ENCODE data around the gene AREL1. TPM values are rescaled to one million over a fixed set of nuclear protein-coding genes. Genes with fewer than 3 reads are reported as not detected.

The AREL1 gene
- total and polyA plus RNA-seq, 2 donors (not counting 3 experiments of a cell fraction or from before 2014, with no cell fraction given), result 46.4 to 67.2 TPM

GRCh38 chr14:74739293-74740030 is 26.6 kb upstream of the AREL1 start:
- Histone ChIP-seq H3K27me3 (ENCODE audit: control insufficient read depth in 2 of 2, insufficient read depth in 2 of 2, low read length in 2 of 2) (no peaks in the 10 kb centered on the region), H2AFZ (ENCODE audit: low read depth, low read length) (no peak overlapping the region), H4K20me1 (replicated peaks; ENCODE audit: control insufficient read depth, extremely low read depth, insufficient read depth, low read length) (no peaks in the 10 kb centered on the region), H3K4me1 (ENCODE audit: control insufficient read depth, extremely low read depth, insufficient read depth, low read length) (no peaks in the 10 kb centered on the region), H3K79me2 (ENCODE audit: control insufficient read depth, insufficient read depth, low read length) (no peaks in the 10 kb centered on the region), H3K9me3 (replicated peaks; ENCODE audit: control insufficient read depth, insufficient read depth, low read length) (no peaks in the 10 kb centered on the region), H3K36me3 (ENCODE audit: control insufficient read depth in 2 of 2, extremely low read depth in 1 of 2, insufficient read depth in 2 of 2, low read length in 2 of 2) (peaks cover 2 to 4% of the 10 kb centered on the region in 2 experiments), H3K27ac (ENCODE audit: insufficient read depth, low read depth, low read length) (no peak overlapping the region), H3K4me2 (ENCODE audit: insufficient read depth, low read length) (no peak overlapping the region), H3K9me1 (replicated peaks; ENCODE audit: control insufficient read depth, extremely low read depth, insufficient read depth, low read length) (no peaks in the 10 kb centered on the region), H3K4me3 (replicated peaks in 1 of 3; ENCODE audit: insufficient read depth in 1 of 3, low read depth in 1 of 3, low read length in 3 of 3) (no peak overlapping the region), H3K9ac (replicated peaks; ENCODE audit: extremely low read depth, insufficient read depth, low read length) (no peak overlapping the region)
- intact Hi-C loops (cut with micrococcal nuclease) (loop anchor here (5.0 kb wide), 1 partner anchor 277 kb away; no protein-coding TSS in a partner anchor), dilution Hi-C loops (cut with MboI; ENCODE audit: extremely low pct_ligation_motif_present, low sequenced_read_pairs) (no loop called here)
- BruUV-seq (replicated peaks), result no TSS peak
- FAIRE-seq (no peak), DNase-seq (ENCODE audit: low read depth, low spot score) (no peak)
- CTCF ChIA-PET, result interaction anchor here (1.6 kb wide), 1 partner anchor 65 kb away, joined by 6 read pairs; no protein-coding TSS in a partner anchor
- peak; percentile 13 for TF ChIP-seq FOS (IDR thresholded peaks at IDR 0.05; ENCODE audit: borderline replicate concordance, insufficient read depth, low read length)
- no peak for TF ChIP-seq EZH2 (IDR thresholded peaks at IDR 0.05; ENCODE audit: borderline replicate concordance, low read depth, low read length, severe bottlenecking)
- POLR2A ChIA-PET, result no interaction called here

- FAIRE-seq (no peak), DNase-seq (ENCODE audit: low read depth, low spot score) (no peak)
- H3K4me1 ChIP-seq (ENCODE audit: control insufficient read depth, extremely low read depth, insufficient read depth, low read length), result no peaks in the 10 kb centered on the region
- H3K9ac ChIP-seq (replicated peaks; ENCODE audit: extremely low read depth, insufficient read depth, low read length), result no peak overlapping the region
- POLR2A ChIA-PET, result no interaction called here
- H3K27me3 ChIP-seq (ENCODE audit: control insufficient read depth in 2 of 2, insufficient read depth in 2 of 2, low read length in 2 of 2), result no peaks in the 10 kb centered on the region
- H4K20me1 ChIP-seq (replicated peaks; ENCODE audit: control insufficient read depth, extremely low read depth, insufficient read depth, low read length), result no peaks in the 10 kb centered on the region
- BruUV-seq (replicated peaks), result no TSS peak
- no peaks in the 10 kb centered on the region for H3K79me2 ChIP-seq (ENCODE audit: control insufficient read depth, insufficient read depth, low read length)
- TF ChIP-seq GATA2 (IDR thresholded peaks at IDR 0.05; ENCODE audit: insufficient read depth, insufficient read length, low read depth, low read length), result no peak
- no peak for TF ChIP-seq CTCF (IDR thresholded peaks at IDR 0.05; ENCODE audit: extremely low read depth in 1 of 2, insufficient read depth in 1 of 2, low read depth in 1 of 2, low read length in 2 of 2)
- TF ChIP-seq MYC (IDR thresholded peaks at IDR 0.05; ENCODE audit: low read depth, low read length), result no peak
- no peak for TF ChIP-seq JUN (IDR thresholded peaks at IDR 0.05; ENCODE audit: borderline replicate concordance, insufficient read depth, insufficient read length, low read depth)
- no peak for TF ChIP-seq POLR2A (IDR thresholded peaks at IDR 0.05; ENCODE audit: low read depth, low read length)
- no peak for TF ChIP-seq FOS (IDR thresholded peaks at IDR 0.05; ENCODE audit: borderline replicate concordance, insufficient read depth, low read length)
- TF ChIP-seq POLR2AphosphoS5 (IDR thresholded peaks at IDR 0.05; ENCODE audit: insufficient read depth, low read depth, low read length), result no peak
- TF ChIP-seq EZH2 (IDR thresholded peaks at IDR 0.05; ENCODE audit: borderline replicate concordance, low read depth, low read length, severe bottlenecking), result no peak
- no peak overlapping the region for H3K27ac ChIP-seq (ENCODE audit: insufficient read depth, low read depth, low read length)
- no peak overlapping the region for H2AFZ ChIP-seq (ENCODE audit: low read depth, low read length)
- H3K4me2 ChIP-seq (ENCODE audit: insufficient read depth, low read length), result no peak overlapping the region
- intact Hi-C loops (cut with micrococcal nuclease) (no loop called here), dilution Hi-C loops (cut with MboI; ENCODE audit: extremely low pct_ligation_motif_present, low sequenced_read_pairs) (no loop called here)
- H3K4me3 ChIP-seq (replicated peaks in 1 of 3; ENCODE audit: insufficient read depth in 1 of 3, low read depth in 1 of 3, low read length in 3 of 3), result no peak overlapping the region
- peaks cover 6 to 12% of the 10 kb centered on the region in 2 experiments for H3K36me3 ChIP-seq (ENCODE audit: control insufficient read depth in 2 of 2, extremely low read depth in 1 of 2, insufficient read depth in 2 of 2, low read length in 2 of 2)
- H3K9me3 ChIP-seq (replicated peaks; ENCODE audit: control insufficient read depth, insufficient read depth, low read length), result no peaks in the 10 kb centered on the region
- H3K9me1 ChIP-seq (replicated peaks; ENCODE audit: control insufficient read depth, extremely low read depth, insufficient read depth, low read length), result no peaks in the 10 kb centered on the region
- CTCF ChIA-PET, result no interaction called here
Measured at GRCh38 chr14:74737753-74738325, 25.0 kb upstream of the AREL1 start.
